Colonic mucosa (tissue), 4 donors: ENCODE results near the gene MEGF6. TPM values are rescaled to one million over a fixed set of nuclear protein-coding genes. Genes with fewer than 3 reads are reported as not detected.

ENCODE experiments used
- DNase-seq: peaks from one replicate; pipeline ENCODE4 v3.0.0-alpha.2; 2020
- H3K27ac ChIP-seq: fragments of 200-600 bp; one replicate; pipeline ENCODE4 v1.8.0; 2021
- H3K27me3 ChIP-seq: fragments of 200-600 bp; one replicate; pipeline ENCODE4 v1.8.0; 2021
- H3K36me3 ChIP-seq: fragments of 200-600 bp; one replicate; pipeline ENCODE4 v1.8.0; 2021
- H3K4me1 ChIP-seq: fragments of 200-600 bp; one replicate; pipeline ENCODE4 v1.8.0; 2021; ENCODE audit warnings: mild to moderate bottlenecking
- H3K4me3 ChIP-seq: fragments of 200-600 bp; one replicate; pipeline ENCODE4 v1.8.0; 2021
- H3K9ac ChIP-seq, 2 donors: one replicate each; pipeline ENCODE4 v1.7.0; 2013; ENCODE audit warnings: control low read depth in 2 of 2, low read depth in 2 of 2, low read length in 2 of 2
- H3K9me3 ChIP-seq: fragments of 200-600 bp; one replicate; pipeline ENCODE4 v1.8.0; 2021
- CTCF ChIP-seq: fragments of 200-600 bp; IDR thresholded peaks from one replicate; pipeline ENCODE4 v1.8.0; 2022; ENCODE audit warnings: antibody characterized with exemption, mild to moderate bottlenecking
- intact Hi-C: fragments of 100-400 bp; cut with DNase I; formaldehyde crosslinking; loops from one replicate; pipeline ENCODE4 v1.14.1; 2022
- total RNA-seq, 2 donors: library from RNA; stranded (reverse); fragmentation: NEBNext Ultra II Directional in 1 of 2; extraction: Animal tissue kit (Norgen Biotek cat#: 25700) in 1 of 2; gene quantifications; one replicate each; pipeline ENCODE4 v1.2.1, GENCODE V29; 2021
- donor health status: healthy.
- donor health status: DM: no; HTN: no; CAD: no.
- donor health status: DM: no; HTN: no; CAD: no.

The MEGF6 gene
- total RNA-seq, 2 donors from 2014 or later: 5.2 to 6.4 TPM

- no peaks in the 10 kb centered on the region for H3K4me1 ChIP-seq
- no peaks in the 10 kb centered on the region for H3K9me3 ChIP-seq
- intact Hi-C loops: no loop called here
- TF ChIP-seq CTCF: no peak
- H3K27ac ChIP-seq: no peak overlapping the region
- DNase-seq: no peak
- no peak overlapping the region for H3K9ac ChIP-seq
- no peak overlapping the region for H3K4me3 ChIP-seq
- no peaks in the 10 kb centered on the region for H3K27me3 ChIP-seq
- peaks cover 4% of the 10 kb centered on the region for H3K36me3 ChIP-seq
Observed at GRCh38 chr1:3641816-3642215, 30.5 kb upstream of the MEGF6 start.

- peaks cover 4% of the 10 kb centered on the region for H3K36me3 ChIP-seq
- H3K27ac ChIP-seq: no peak overlapping the region
- H3K4me1 ChIP-seq: no peaks in the 10 kb centered on the region
- no peak overlapping the region for H3K9ac ChIP-seq
- intact Hi-C loops: no loop called here
- DNase-seq: no peak
- no peak for TF ChIP-seq CTCF
- H3K4me3 ChIP-seq: no peak overlapping the region
- H3K9me3 ChIP-seq: no peaks in the 10 kb centered on the region
- no peaks in the 10 kb centered on the region for H3K27me3 ChIP-seq
Observed at GRCh38 chr1:3641046-3641760, 29.9 kb upstream of the MEGF6 start.

GRCh38 chr1:3640121-3640837 is 29.0 kb upstream of the MEGF6 start:
- DNase-seq: no peak
- peaks cover 7% of the 10 kb centered on the region for H3K36me3 ChIP-seq

GRCh38 chr1:3639397-3639911 is 28.1 kb upstream of the MEGF6 start:
- intact Hi-C loops: no loop called here
- no peak for DNase-seq
- Histone ChIP-seq H3K27me3 (no peaks in the 10 kb centered on the region), H3K9me3 (no peaks in the 10 kb centered on the region), H3K27ac (no peak overlapping the region), H3K9ac (no peak overlapping the region), H3K4me3 (no peak overlapping the region), H3K4me1 (no peaks in the 10 kb centered on the region), H3K36me3 (peaks cover 8% of the 10 kb centered on the region)
- no peak for TF ChIP-seq CTCF

More at GRCh38 chr1:3640121-3640837, 29.0 kb upstream of the MEGF6 start:
- Histone ChIP-seq H3K4me1 (no peaks in the 10 kb centered on the region), H3K4me3 (no peak overlapping the region), H3K27me3 (no peaks in the 10 kb centered on the region), H3K9me3 (no peaks in the 10 kb centered on the region), H3K27ac (no peak overlapping the region), H3K9ac (no peak overlapping the region)
- intact Hi-C loops: no loop called here
- TF ChIP-seq CTCF: no peak

GRCh38 chr1:3638676-3639075 is 27.4 kb upstream of the MEGF6 start:
- no peaks in the 10 kb centered on the region for H3K27me3 ChIP-seq
- peaks cover 8% of the 10 kb centered on the region for H3K36me3 ChIP-seq
- H3K4me1 ChIP-seq: no peaks in the 10 kb centered on the region
- no peak overlapping the region for H3K27ac ChIP-seq
- intact Hi-C loops: no loop called here
- no peak for DNase-seq
- H3K9ac ChIP-seq: peak overlapping the region in 1 of 2 donors; percentile 24
- TF ChIP-seq CTCF: no peak
- no peaks in the 10 kb centered on the region for H3K9me3 ChIP-seq
- H3K4me3 ChIP-seq: no peak overlapping the region
